Activated CD4-positive, CD25-positive, alpha-beta regulatory T cell treated with anti-CD3 and anti-CD28 coated beads, Interleukin-2, amount 50 U/mL, for 16 hours (primary cell): Measurements from ENCODE around the gene ADGRB2.

Experiments
- DNase-seq: peaks from one replicate; pipeline ENCODE4 v3.0.0-alpha.2; 2020; ENCODE audit warnings: low read depth, low spot score

The ADGRB2 gene

GRCh38 chr1:31702836-31703404 is 61.2 kb downstream of the ADGRB2 start:
- DNase-seq: no peak

- no peak for DNase-seq
These were observed 62.9 kb downstream of the ADGRB2 start for GRCh38 chr1:31701091-31701736.

DNA sequence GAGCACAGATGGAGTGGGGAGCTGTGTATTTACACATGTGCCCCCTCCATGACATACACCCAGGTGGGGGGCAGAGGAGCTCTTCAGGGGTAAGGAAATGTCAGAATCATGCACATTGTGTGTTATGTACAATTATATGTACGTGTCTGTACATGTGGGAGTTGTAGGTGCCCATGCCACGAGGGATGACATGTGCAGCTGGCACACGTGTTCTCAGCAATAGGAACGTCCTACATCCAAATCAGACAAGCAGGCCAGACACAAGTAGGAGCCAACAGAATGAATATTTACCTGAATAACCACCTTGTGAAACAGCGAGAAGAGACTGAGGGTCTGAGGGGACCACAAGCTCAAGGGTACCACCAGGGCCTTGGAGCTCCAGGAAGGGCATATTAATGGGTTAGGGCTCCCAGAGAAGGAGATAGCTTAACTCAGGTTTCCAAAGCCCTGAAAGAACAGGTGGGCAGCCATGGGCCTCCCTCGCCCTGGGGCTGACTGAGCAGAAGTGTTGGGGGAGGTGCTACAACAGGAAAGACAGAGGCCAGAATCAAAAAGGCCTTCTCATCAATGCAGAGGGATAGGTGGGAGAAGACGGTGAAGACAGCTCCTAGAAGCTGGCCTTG is 63.6 kb downstream of the ADGRB2 start:
- DNase-seq: no peak

DNA sequence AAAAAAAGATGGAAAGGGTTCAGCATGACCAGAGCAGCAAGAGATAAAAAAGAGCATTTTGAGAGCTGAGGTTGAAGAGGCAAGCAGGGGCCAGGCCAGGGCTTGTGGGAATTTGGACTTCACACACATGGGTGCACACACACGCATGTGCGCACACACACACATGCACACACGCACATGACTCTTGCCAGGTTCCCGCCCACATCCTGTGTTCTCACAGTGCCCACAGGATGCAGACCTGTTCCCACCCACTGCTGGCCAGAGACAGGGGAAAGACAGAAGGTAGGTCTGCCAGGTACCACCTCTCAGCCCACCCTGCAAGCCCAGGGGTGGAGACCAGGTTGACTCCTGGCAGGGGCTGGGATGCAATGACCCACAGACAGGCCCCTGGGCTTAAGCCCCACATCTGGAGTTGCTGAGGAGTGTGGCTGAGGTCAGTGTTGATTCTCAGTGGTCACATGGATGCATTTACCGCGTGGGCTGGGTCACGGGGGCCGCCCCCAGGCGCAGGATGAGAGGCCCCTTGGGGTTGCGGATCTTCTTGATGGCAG is 64.7 kb downstream of the ADGRB2 start:
- DNase-seq: no peak

- no peak for DNase-seq
These were observed 66.7 kb downstream of the ADGRB2 start for GRCh38 chr1:31697369-31697984.

DNA sequence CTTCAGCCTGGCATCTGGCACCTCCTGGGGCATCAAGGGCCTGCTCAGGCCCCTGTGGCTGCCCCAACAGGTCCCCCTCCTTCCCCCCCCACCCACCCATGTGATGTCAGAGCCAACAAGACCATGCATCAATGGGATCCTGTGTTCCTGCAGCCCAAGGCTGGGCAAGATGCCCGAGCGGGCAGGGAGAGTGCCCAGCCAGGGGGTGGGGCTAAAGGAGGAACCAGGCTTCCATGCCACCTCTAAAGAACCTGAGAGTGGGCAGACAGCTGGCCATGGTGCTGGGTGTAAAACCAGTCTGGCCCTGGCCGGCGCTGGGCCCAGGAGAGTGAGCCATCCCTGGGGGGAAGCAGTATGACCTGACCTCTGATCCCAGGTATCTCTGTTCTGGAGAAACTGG is 67.9 kb downstream of the ADGRB2 start:
- DNase-seq: no peak

GRCh38 chr1:31695327-31695726 is 68.8 kb downstream of the ADGRB2 start:
- no peak for DNase-seq

GRCh38 chr1:31694964-31695313 is 69.2 kb downstream of the ADGRB2 start:
- DNase-seq: no peak

GRCh38 chr1:31694069-31694963 is 69.8 kb downstream of the ADGRB2 start:
- no peak for DNase-seq

DNA sequence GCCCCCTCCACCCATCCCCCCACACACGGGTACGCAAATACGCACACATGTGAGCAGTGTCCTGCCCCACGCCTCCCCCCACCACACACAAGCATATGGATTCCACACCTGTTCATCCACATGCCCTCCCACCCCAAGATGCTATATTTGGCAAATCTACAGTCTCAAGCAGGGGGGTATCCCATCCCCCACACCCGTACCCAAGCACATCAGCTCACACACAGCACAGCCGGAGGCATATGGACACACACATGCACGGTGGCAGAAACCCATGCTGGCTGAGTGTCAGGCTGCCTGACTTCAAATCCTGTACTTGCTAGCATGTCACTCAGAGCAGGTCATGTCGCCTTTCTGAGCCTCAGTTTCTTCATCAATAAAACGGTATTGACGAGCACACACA is 70.9 kb downstream of the ADGRB2 start:
- DNase-seq: no peak

- no peak for DNase-seq
These were observed 72.2 kb downstream of the ADGRB2 start for GRCh38 chr1:31691951-31692350.

GRCh38 chr1:31691446-31691845 is 72.7 kb downstream of the ADGRB2 start:
- DNase-seq: no peak

DNA sequence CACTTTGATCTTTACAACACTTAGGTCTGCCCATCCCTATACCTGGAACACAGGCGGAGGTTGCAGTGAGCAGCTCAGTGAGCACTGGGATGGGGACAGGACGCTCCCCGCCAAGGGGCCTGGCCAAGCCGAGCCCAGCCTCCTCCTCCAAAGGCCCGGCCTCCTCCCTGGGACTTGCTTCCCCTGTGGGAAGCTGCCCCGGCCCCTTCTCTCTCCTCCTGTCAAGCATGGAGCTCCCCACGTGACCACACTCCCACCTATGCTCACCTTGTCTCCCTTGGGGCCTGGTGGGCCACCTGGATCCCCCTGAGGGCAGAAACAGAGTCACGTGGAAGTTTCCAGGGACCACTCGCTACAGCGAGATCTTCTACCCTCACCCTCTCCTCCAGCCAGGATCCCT is 73.2 kb downstream of the ADGRB2 start:
- DNase-seq: no peak

DNA sequence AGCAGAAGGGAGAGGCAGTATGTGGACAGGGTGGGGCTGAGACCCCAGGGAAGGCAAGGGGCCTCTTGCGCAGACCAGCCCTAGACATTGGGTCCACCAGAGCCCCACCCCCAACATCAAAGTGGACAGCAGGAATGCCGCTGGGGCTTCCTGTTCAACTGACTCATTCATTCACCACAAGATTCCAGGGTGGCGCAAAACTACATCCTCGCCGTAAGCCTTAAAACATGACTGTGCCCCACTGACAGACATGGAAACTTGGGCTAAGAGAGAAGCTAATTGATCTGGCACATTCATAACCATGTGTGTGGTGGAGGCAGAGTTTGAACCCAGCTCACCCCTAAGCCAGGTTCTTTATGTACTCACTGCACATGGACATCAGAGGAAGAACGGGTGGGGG is 74.3 kb downstream of the ADGRB2 start:
- no peak for DNase-seq

GRCh38 chr1:31689379-31689778 is 74.8 kb downstream of the ADGRB2 start:
- DNase-seq: no peak

DNA sequence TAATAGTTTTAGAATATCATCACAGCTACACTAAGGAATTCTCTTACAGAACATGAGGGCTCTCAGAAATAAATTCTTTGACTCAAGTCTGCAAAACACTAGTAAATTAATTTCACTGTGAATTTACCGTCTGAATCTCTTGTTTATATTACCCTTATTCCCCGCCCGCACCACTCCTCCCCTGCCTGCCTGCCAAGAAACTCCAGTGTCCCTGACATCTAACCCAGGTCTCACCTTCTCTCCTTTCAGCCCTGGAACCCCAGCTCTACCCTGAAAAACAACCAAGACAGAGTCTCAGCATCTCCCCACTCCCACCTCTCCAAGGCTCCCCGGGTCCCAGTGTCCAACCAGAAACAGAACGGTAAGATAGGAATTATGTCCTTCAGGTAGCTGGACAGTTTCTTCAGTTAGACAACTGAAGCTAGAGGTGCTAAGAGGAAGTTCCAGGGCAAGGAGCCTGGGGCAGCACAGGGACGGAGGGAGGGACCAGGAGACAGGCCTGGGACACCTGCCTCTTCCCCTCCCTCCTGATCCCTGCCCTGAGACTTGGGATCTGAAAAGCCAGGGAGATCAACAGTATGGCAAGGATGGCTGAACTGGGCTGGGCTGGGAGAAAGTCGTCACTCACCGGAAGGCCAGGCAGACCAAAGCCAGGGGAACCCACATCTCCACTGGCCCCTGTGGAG is 75.8 kb downstream of the ADGRB2 start:
- no peak for DNase-seq

DNA sequence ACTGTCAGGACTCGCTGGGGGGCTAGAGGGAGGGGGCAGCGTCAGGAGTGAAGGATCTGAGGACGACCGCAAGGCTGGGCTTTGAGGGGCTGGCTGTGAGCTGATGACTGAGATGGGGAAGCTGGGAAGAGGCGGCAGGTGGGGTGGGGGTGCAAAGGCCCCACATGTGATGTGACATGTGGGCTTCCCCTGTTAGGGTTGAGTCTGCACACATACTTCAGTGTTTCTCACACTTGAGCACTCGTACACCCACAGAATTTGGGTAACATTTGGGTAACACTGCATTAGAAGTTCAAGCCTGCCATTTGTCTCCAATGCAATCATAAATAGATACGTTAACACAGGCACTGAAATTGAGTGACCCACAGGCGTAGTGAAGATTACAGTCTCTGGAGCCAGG is 76.5 kb downstream of the ADGRB2 start:
- no peak for DNase-seq

DNA sequence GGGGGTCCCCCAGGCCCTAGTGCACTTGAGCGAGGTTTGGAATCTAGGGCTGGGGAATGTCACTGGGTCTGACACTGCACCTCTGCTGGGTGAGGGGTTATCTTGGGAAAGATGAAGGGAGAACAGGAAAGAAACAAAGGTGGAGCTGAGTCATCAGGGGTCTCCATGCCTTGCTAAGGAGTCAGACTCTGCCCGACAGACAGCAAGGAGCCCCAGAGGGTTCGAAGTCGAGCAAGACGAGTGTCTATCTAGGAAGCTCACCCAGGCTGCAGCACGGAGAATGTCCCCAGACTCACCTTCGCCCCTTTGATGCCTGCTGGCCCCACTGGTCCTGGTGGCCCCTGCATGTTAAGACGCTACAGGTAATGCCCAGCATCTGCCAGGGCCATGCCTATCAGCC is 78.3 kb downstream of the ADGRB2 start:
- no peak for DNase-seq

DNA sequence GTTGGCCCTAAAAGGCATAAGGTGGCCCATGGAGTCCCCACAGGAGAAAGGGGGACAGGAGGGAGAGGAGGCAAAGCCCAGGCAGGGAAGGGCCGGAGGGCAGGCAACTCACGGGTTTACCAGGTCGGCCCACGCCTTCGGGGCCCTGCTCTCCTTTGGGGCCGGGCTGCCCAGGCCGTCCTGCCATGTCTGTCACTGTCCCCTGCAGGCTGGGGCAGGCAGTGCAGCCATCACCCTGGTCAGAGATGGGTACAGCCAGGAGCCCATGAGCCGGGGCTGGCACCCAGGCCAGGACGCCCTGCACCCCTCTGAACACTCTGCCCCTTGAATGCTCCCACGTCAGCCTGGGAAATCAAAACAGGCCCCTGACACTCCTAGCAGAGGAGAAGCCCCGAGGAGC is 80.1 kb downstream of the ADGRB2 start:
- DNase-seq: no peak

DNA sequence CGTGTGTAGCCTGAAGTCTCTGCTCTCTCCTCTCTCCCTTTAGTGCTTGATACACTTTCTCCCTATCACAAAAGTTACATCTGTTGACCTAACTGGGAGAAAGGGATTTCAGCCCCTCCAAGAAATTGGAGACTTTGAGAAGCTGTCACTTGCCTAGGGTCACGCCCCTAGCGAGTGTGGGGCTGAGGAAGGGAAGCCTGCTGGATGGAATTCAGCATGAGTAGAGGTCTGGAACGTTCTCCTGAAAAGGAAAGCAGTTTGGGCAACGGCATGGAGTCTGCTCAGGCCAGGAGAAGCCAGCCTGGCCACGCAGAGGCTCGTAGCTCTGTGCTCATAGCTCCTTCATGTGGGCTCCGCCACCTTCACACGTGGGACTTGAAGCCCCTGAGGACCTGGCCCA is 82.7 kb downstream of the ADGRB2 start:
- no peak for DNase-seq

DNA sequence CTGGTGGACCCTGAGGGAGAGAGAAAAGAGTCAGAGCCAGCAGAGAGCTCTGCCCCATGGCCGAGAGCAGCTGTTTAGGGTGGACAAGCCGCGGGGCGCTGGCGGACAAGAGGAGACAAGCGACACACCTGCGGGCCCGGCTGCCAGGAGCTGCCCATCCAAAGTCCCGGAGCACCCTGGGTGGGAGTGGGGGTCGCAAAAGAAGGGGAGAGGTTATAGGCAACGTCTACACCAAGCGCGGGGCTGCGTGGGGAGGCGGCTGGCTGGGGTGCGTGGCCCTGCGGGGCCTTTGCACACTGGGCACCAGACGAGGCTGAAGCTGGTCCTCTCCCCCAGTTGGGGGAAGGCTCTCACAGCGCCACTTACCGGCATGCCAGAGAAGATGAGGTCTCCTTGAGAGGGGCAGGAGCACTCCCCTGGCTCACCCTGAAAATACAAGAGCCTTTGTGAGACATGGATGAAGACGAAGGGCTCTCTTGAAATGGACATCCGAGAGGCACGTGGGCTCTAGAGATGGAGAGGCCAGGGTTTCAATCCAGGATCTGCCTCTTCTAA is 84.4 kb downstream of the ADGRB2 start:
- no peak for DNase-seq
